Body of pancreas (tissue), 4 donors: Measurements from ENCODE around the gene FAM131B. TPM values are rescaled to one million over a fixed set of nuclear protein-coding genes. Genes with fewer than 3 reads are reported as not detected.

ENCODE experiments used
- ATAC-seq: fragments of 150-250 bp; one replicate; pipeline ENCODE4 v1.9.1; 2016
- DNase-seq, 4 donors: peaks; one replicate each; pipeline ENCODE4 v3.0.0-alpha.2; 2019
- H3K27ac ChIP-seq, 4 donors: fragments of 200-600 bp; sonication (generic); 1 replicate in 3 of 4; 2 replicates in 1 of 4; pipeline versions ENCODE4 v1.5.1 to v1.6.1; 2016 to 2019; ENCODE audit warnings: mild to moderate bottlenecking in 1 of 4, mixed read lengths in 1 of 4, moderate library complexity in 1 of 4
- H3K27me3 ChIP-seq, 2 donors: fragments of 200-600 bp; sonication (generic); one replicate each; pipeline ENCODE4 v1.6.0; 2016; ENCODE audit warnings: mild to moderate bottlenecking in 1 of 2
- H3K36me3 ChIP-seq, 2 donors: fragments of 200-600 bp; sonication (generic); replicated peaks in 1 of 2; 2 replicates each; pipeline ENCODE4 v1.5.1; 2016; ENCODE audit warnings: low read depth in 2 of 2; ENCODE audit not compliant: insufficient read depth in 1 of 2
- H3K4me1 ChIP-seq: fragments of 200-600 bp; sonication (generic); one replicate; pipeline ENCODE4 v1.6.0; 2016
- H3K4me3 ChIP-seq, 2 donors: fragments of 200-600 bp; sonication (generic); 1 replicate in 1 of 2; 2 replicates in 1 of 2; pipeline ENCODE4 v1.5.1; 2016 to 2019
- H3K9me3 ChIP-seq, 3 donors: fragments of 200-600 bp; sonication (generic); 1 replicate in 2 of 3; 2 replicates in 1 of 3; pipeline ENCODE4 v1.5.1; 2016
- POLR2A ChIP-seq, 3 donors: fragments of 450-650 bp; IDR thresholded peaks; one replicate each; pipeline ENCODE4 v1.6.1; 2016; ENCODE audit warnings: antibody characterized with exemption in 3 of 3, mild to moderate bottlenecking in 2 of 3
- WGBS, 2 donors: methylation state at CpG; one replicate each; pipeline ENCODE4 v1.1.5; 2017; 5-methylcytosine and 5-hydroxymethylcytosine counted together
- intact Hi-C: fragments of 100-400 bp; cut with DNase I; formaldehyde crosslinking; loops from one replicate; pipeline ENCODE4 v1.15.1; 2023
- microRNA-seq, 2 donors: library from miRNA; unstranded; fragments of <30 nt; microRNA quantifications; one replicate each; pipeline ENCODE4, GENCODE V29; 2016; ENCODE audit warnings: borderline number of aligned reads in 2 of 2, borderline replicate concordance in 2 of 2
- small RNA-seq: library from RNA; depleted of rRNA; stranded (forward); fragments of <200 nt; gene quantifications from one replicate; pipeline ENCODE3, GENCODE V24; 2016
- total RNA-seq, 2 donors: library from RNA; depleted of rRNA; stranded (reverse); fragments of >200 nt; gene quantifications; one replicate each; pipeline ENCODE4 v1.1.0, GENCODE V29; 2016
- TF ChIP-seq, protein P1 (sequence below), 7 experiments: fragments of 450-650 bp in 4 of 7; fragments of 200-600 bp in 3 of 7; sonication (generic) in 3 of 7; IDR thresholded peaks; one replicate each; pipeline ENCODE4 v1.5.1; 2016 to 2019; ENCODE audit warnings: antibody characterized with exemption in 7 of 7

The FAM131B gene
- total RNA-seq, 2 donors from 2014 or later: 0.26 TPM; not detected in 1

DNA sequence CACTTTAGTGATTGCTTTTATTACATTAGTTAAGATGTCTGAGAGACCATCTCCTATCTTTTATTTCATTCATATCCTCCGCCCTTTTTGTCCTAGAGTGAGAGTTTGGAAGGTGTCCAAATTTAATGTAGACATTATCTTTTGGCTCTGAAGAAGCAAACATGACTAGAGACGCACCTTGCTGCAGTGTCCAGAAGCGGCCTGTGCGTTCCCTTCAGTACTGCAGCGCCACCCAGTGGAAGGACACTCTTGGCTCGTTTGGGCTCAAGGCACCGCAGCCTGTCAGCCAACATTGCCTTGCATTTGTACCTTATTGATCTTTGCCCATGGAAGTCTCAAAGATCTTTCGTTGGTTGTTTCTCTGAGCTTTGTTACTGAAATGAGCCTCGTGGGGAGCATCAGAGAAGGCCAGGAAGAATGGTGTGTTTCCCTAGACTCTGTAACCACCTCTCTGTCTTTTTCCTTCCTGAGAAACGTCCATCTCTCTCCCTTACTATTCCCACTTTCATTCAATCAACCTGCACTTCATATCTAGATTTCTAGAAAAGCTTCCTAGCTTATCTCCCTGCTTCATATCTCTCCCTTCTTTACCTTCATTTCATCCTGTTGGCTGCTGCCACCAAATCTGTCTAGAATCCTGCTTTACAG lies 57.0 kb downstream of the FAM131B start:
- WGBS, 2 donors: 27 to 33% methylated on average over 10 of the region's 10 CpGs
- DNase-seq (peak; percentile 82 to 86 (median 84)), ATAC-seq (peak; percentile 88)
- Histone ChIP-seq H3K27ac (no peak overlapping the region), H3K4me1 (no peaks in the 10 kb centered on the region), H3K4me3 (no peak overlapping the region), H3K27me3 (no peaks in the 10 kb centered on the region), H3K36me3 (peaks cover 3 to 25% of the 10 kb centered on the region in 2 donors), H3K9me3 (no peaks in the 10 kb centered on the region)
- intact Hi-C loops: no loop called here
- TF ChIP-seq, protein P1, sequence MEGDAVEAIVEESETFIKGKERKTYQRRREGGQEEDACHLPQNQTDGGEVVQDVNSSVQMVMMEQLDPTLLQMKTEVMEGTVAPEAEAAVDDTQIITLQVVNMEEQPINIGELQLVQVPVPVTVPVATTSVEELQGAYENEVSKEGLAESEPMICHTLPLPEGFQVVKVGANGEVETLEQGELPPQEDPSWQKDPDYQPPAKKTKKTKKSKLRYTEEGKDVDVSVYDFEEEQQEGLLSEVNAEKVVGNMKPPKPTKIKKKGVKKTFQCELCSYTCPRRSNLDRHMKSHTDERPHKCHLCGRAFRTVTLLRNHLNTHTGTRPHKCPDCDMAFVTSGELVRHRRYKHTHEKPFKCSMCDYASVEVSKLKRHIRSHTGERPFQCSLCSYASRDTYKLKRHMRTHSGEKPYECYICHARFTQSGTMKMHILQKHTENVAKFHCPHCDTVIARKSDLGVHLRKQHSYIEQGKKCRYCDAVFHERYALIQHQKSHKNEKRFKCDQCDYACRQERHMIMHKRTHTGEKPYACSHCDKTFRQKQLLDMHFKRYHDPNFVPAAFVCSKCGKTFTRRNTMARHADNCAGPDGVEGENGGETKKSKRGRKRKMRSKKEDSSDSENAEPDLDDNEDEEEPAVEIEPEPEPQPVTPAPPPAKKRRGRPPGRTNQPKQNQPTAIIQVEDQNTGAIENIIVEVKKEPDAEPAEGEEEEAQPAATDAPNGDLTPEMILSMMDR (IDR thresholded peaks at IDR 0.05): peak; percentile 73 to 89 (median 83)
- no peak for TF ChIP-seq POLR2A (IDR thresholded peaks at IDR 0.05)

GRCh38 chr7:143304938-143305337 lies 57.6 kb downstream of the FAM131B start:
- no peak overlapping the region for H3K27ac ChIP-seq
- no peak for TF ChIP-seq POLR2A (IDR thresholded peaks at IDR 0.05)
- TF ChIP-seq, protein P1 (IDR thresholded peaks at IDR 0.05): no peak
- DNase-seq: no peak
- H3K36me3 ChIP-seq: peaks cover 8 to 30% of the 10 kb centered on the region in 2 donors
- H3K4me1 ChIP-seq: no peaks in the 10 kb centered on the region
- no peaks in the 10 kb centered on the region for H3K27me3 ChIP-seq
- WGBS, 2 donors: 79 to 89% methylated on average over 6 of the region's 6 CpGs
- no peak for ATAC-seq
- intact Hi-C loops: loop anchor here (5.0 kb wide), 1 partner anchor 63 kb away; no protein-coding TSS in a partner anchor
- no peak overlapping the region for H3K4me3 ChIP-seq
- no peaks in the 10 kb centered on the region for H3K9me3 ChIP-seq

DNA sequence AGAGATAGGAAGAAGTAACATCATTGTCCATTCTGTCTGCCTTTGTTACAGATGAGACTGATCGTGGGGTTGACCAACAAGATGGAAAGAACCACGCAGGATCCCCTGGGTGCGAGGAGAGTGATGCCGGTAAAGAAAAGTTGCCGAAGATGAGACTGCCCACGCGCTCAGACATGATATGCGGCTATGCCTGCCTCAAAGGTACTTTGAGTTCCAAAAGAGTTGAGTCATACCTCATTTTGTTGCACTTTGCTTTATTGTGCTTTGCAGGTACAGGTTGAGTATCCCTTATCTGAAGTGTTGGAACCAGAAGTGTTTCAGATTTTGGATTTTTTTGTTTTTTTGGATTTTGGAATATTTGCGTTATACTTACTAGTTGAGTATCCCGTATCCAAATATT lies 58.8 kb downstream of the FAM131B start:
- H3K9me3 ChIP-seq: no peaks in the 10 kb centered on the region
- intact Hi-C loops: loop anchor here (5.0 kb wide), 1 partner anchor 61 kb away; no protein-coding TSS in a partner anchor
- no peaks in the 10 kb centered on the region for H3K27me3 ChIP-seq
- DNase-seq: no peak
- no peaks in the 10 kb centered on the region for H3K4me1 ChIP-seq
- peaks cover 11 to 30% of the 10 kb centered on the region in 2 donors for H3K36me3 ChIP-seq
- TF ChIP-seq, protein P1 (IDR thresholded peaks at IDR 0.05): no peak
- TF ChIP-seq POLR2A (IDR thresholded peaks at IDR 0.05): no peak
- no peak for ATAC-seq
- WGBS, 2 donors: 92 to 94% methylated on average over 10 of the region's 10 CpGs
- no peak overlapping the region for H3K4me3 ChIP-seq
- H3K27ac ChIP-seq: no peak overlapping the region

Small RNA genes lying within 50 kb of the gene (microRNA-seq; reads per million reads assigned to microRNA genes)
- gene MIR6892: 0 reads per million in 2 donors

Small RNA genes lying within 50 kb of the gene (small RNA-seq; reads per million reads assigned to genes)
- not detected for gene MIR6892

Other genes with a start within 250 kb of the FAM131B start
- gene PIP, start 230.6 kb downstream of the FAM131B start, total RNA-seq: not detected
- gene TAS2R39, start 179.3 kb downstream of the FAM131B start, total RNA-seq: not detected
- gene TAS2R40, start 140.7 kb downstream of the FAM131B start, total RNA-seq: not detected
- gene GSTK1, start 99.3 kb downstream of the FAM131B start, total RNA-seq: 100 to 1,000 TPM in 1 of 2 donors, 10 to 100 TPM in 1; 75.8 to 109 TPM
- gene TMEM139, start 77.8 kb downstream of the FAM131B start, total RNA-seq: 10 to 100 TPM; 13.2 to 23.9 TPM
- gene CASP2, start 74.4 kb downstream of the FAM131B start, total RNA-seq: 1 to 10 TPM; 4.6 to 9.3 TPM
- gene CLCN1, start 46.6 kb downstream of the FAM131B start, total RNA-seq: not detected
- 10 to 100 TPM; 40.2 to 60.6 TPM for gene ZYX, start 18.6 kb upstream of the FAM131B start, total RNA-seq
- 10 to 100 TPM in 1 of 2 donors, 1 to 10 TPM in 1; 9.9 to 14.3 TPM for gene EPHA1, start 46.1 kb upstream of the FAM131B start, total RNA-seq
- not detected for gene TAS2R60, start 80.7 kb upstream of the FAM131B start, total RNA-seq
- not detected for gene TAS2R41, start 115.2 kb upstream of the FAM131B start, total RNA-seq
- 1 to 10 TPM in 1 of 2 donors, not detected in 1; 2.0 TPM for gene CTAGE15, start 209.1 kb upstream of the FAM131B start, total RNA-seq